OCI-LY1 (cell line): ENCODE results near the gene ATP13A4.

ENCODE experiments used
- H2AFZ ChIP-seq: fragments of 200-600 bp; sonication (generic), shearing (Covaris generic); 2 replicates; pipeline ENCODE4 v1.6.0; 2014; ENCODE audit warnings: antibody characterized with exemption, mild to moderate bottlenecking, low read length
- H3F3A ChIP-seq: fragments of 200-600 bp; sonication (generic), shearing (Covaris generic); 2 replicates; pipeline ENCODE4 v1.6.0; 2014; ENCODE audit warnings: mild to moderate bottlenecking, antibody characterized with exemption, low read length, moderate library complexity; ENCODE audit not compliant: insufficient read depth
- H3K27ac ChIP-seq: fragments of 200-600 bp; sonication (generic); 2 replicates; pipeline ENCODE4 v1.5.1; 2014; ENCODE audit warnings: low read length, mixed run types, mild to moderate bottlenecking, low read depth; ENCODE audit not compliant: poor library complexity, severe bottlenecking
- H3K27me3 ChIP-seq: fragments of 200-600 bp; sonication (generic); 2 replicates; pipeline ENCODE4 v1.6.0; 2014; ENCODE audit warnings: antibody characterized with exemption, mild to moderate bottlenecking, low read length, moderate library complexity; ENCODE audit not compliant: insufficient read depth
- H3K36me3 ChIP-seq: fragments of 200-600 bp; sonication (generic); 2 replicates; pipeline ENCODE4 v1.6.1; 2014; ENCODE audit warnings: mild to moderate bottlenecking, antibody characterized with exemption, low read length, moderate library complexity, mixed read lengths; ENCODE audit not compliant: insufficient read depth
- H3K4me1 ChIP-seq: fragments of 200-600 bp; sonication (generic); 2 replicates; pipeline ENCODE4 v1.5.1; 2014; ENCODE audit warnings: mild to moderate bottlenecking, low read length, moderate library complexity; ENCODE audit not compliant: insufficient read depth, severe bottlenecking
- H3K4me2 ChIP-seq: fragments of 200-600 bp; sonication (generic), shearing (Covaris generic); 2 replicates; pipeline ENCODE4 v1.6.1; 2014; ENCODE audit warnings: low read length
- H3K4me3 ChIP-seq: fragments of 200-600 bp; sonication (generic); 2 replicates; pipeline ENCODE4 v1.5.1; 2014; ENCODE audit warnings: low read length, low read depth, mild to moderate bottlenecking, mixed read lengths; ENCODE audit not compliant: poor library complexity, severe bottlenecking
- H3K79me2 ChIP-seq: fragments of 200-600 bp; shearing (Covaris generic); 2 replicates; pipeline ENCODE4 v1.6.1; 2016; ENCODE audit warnings: mixed run types, low read length, mixed read lengths; ENCODE audit not compliant: insufficient read depth
- H3K9ac ChIP-seq: fragments of 200-600 bp; sonication (generic), shearing (Covaris generic); 2 replicates; pipeline ENCODE4 v1.6.1; 2014; ENCODE audit warnings: mild to moderate bottlenecking, low read length, mixed read lengths
- H3K9me2 ChIP-seq: fragments of 200-600 bp; sonication (generic), shearing (Covaris generic); 2 replicates; pipeline ENCODE4 v1.6.1; 2014; ENCODE audit warnings: low read depth, mild to moderate bottlenecking, low read length, mixed read lengths
- H3K9me3 ChIP-seq: fragments of 200-600 bp; shearing (Covaris generic); 2 replicates; pipeline ENCODE4 v1.6.1; 2014; ENCODE audit warnings: low read length, mixed read lengths
- H4K20me1 ChIP-seq: fragments of 200-600 bp; sonication (generic), shearing (Covaris generic); 2 replicates; pipeline ENCODE4 v1.6.0; 2016; ENCODE audit warnings: mild to moderate bottlenecking, low read length; ENCODE audit not compliant: insufficient read depth
- EZH2 ChIP-seq: fragments of 200-600 bp; sonication (generic), shearing (Covaris generic); IDR thresholded peaks from 2 replicates; pipeline ENCODE4 v1.8.0; 2017; ENCODE audit warnings: borderline replicate concordance, mixed run types, mild to moderate bottlenecking, antibody characterized with exemption, low read length, moderate library complexity, mixed read lengths
- TF ChIP-seq, protein P1 (sequence below): fragments of 200-600 bp; sonication (generic), shearing (Covaris generic); IDR thresholded peaks from 2 replicates; pipeline ENCODE4 v1.5.1; 2017; ENCODE audit warnings: mild to moderate bottlenecking, antibody characterized with exemption, low read length, moderate library complexity, mixed read lengths

Gene ATP13A4

GRCh38 chr3:193387596-193387995, 167.1 kb downstream of the ATP13A4 start:
- no peaks in the 10 kb centered on the region; the same call in 1 of the 2 replicates for H3K27me3 ChIP-seq
- H2AFZ ChIP-seq = no peak overlapping the region
- H3K4me3 ChIP-seq = no peak overlapping the region
- no peaks in the 10 kb centered on the region for H3K79me2 ChIP-seq
- no peaks in the 10 kb centered on the region for H3K36me3 ChIP-seq
- H3F3A ChIP-seq = no peaks in the 10 kb centered on the region
- TF ChIP-seq, protein P1, sequence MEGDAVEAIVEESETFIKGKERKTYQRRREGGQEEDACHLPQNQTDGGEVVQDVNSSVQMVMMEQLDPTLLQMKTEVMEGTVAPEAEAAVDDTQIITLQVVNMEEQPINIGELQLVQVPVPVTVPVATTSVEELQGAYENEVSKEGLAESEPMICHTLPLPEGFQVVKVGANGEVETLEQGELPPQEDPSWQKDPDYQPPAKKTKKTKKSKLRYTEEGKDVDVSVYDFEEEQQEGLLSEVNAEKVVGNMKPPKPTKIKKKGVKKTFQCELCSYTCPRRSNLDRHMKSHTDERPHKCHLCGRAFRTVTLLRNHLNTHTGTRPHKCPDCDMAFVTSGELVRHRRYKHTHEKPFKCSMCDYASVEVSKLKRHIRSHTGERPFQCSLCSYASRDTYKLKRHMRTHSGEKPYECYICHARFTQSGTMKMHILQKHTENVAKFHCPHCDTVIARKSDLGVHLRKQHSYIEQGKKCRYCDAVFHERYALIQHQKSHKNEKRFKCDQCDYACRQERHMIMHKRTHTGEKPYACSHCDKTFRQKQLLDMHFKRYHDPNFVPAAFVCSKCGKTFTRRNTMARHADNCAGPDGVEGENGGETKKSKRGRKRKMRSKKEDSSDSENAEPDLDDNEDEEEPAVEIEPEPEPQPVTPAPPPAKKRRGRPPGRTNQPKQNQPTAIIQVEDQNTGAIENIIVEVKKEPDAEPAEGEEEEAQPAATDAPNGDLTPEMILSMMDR = no peak
- no peak for TF ChIP-seq EZH2
- no peaks in the 10 kb centered on the region for H4K20me1 ChIP-seq
- H3K27ac ChIP-seq = no peak overlapping the region
- H3K9me2 ChIP-seq = no peaks in the 10 kb centered on the region
- no peak overlapping the region for H3K4me2 ChIP-seq
- H3K9ac ChIP-seq = no peak overlapping the region
- no peaks in the 10 kb centered on the region for H3K9me3 ChIP-seq
- no peaks in the 10 kb centered on the region for H3K4me1 ChIP-seq

GRCh38 chr3:193378706-193379105, 176.0 kb downstream of the ATP13A4 start, which contains the start of gene ATP13A5:
Gene ATP13A5, minus strand, starts transcription at chr3:193378753. Its CDS starts 28 bp downstream, at chr3:193378725.
- no peaks in the 10 kb centered on the region for H3K9me2 ChIP-seq
- no peaks in the 10 kb centered on the region for H3K4me1 ChIP-seq
- H4K20me1 ChIP-seq = no peaks in the 10 kb centered on the region
- H3K4me3 ChIP-seq = no peak within 1 kb of the TSS
- no peak within 1 kb of the TSS for H2AFZ ChIP-seq
- H3K9me3 ChIP-seq = no peaks in the 10 kb centered on the region
- no peaks in the 10 kb centered on the region for H3F3A ChIP-seq
- no peak for TF ChIP-seq EZH2
- TF ChIP-seq, protein P1 = no peak
- no peaks in the 10 kb centered on the region; the same call in 1 of the 2 replicates for H3K27me3 ChIP-seq
- H3K9ac ChIP-seq = no peak within 1 kb of the TSS
- no peak within 1 kb of the TSS for H3K27ac ChIP-seq
- H3K4me2 ChIP-seq = no peak within 1 kb of the TSS
- H3K36me3 ChIP-seq = no peaks in the 10 kb centered on the region
- no peaks in the 10 kb centered on the region for H3K79me2 ChIP-seq

DNA sequence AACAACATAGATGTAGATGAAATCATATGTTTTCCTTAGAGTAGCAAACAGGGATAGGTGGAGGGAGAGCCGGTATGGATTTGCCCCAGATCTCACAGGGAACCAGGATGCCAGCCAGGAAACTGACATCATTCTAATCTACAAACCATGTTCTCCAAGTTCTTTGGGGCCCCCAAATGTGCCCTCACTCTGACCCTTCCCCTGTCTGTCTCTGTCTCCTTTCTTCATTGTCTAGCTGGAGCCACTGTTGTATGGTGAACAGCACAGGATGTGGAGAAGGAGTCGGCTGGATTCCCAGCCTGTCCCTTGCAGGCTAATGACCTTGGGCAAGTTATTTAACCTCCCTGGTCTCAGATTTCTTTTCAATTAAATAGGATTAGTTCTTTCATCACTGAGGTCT, 177.1 kb downstream of the ATP13A4 start:
- no peaks in the 10 kb centered on the region for H3K27me3 ChIP-seq
- H3K79me2 ChIP-seq = no peaks in the 10 kb centered on the region
- H3K27ac ChIP-seq = no peak overlapping the region
- H3K9ac ChIP-seq = no peak overlapping the region
- no peak overlapping the region for H3K4me3 ChIP-seq
- no peaks in the 10 kb centered on the region for H3F3A ChIP-seq
- H3K36me3 ChIP-seq = no peaks in the 10 kb centered on the region
- TF ChIP-seq EZH2 = no peak
- TF ChIP-seq, protein P1 = no peak
- no peaks in the 10 kb centered on the region for H3K9me2 ChIP-seq
- H3K4me1 ChIP-seq = no peaks in the 10 kb centered on the region
- no peak overlapping the region for H3K4me2 ChIP-seq
- no peaks in the 10 kb centered on the region for H4K20me1 ChIP-seq
- no peak overlapping the region for H2AFZ ChIP-seq
- H3K9me3 ChIP-seq = no peaks in the 10 kb centered on the region
